Astrocyte of the cerebellum (primary cell): ENCODE measurements around the gene SLAMF9.

Experiments used
- DNase-seq: peaks from one replicate; pipeline ENCODE4 v3.0.0-alpha.2; 2011; ENCODE audit warnings: low read depth
- H3K4me3 ChIP-seq: 2 replicates; pipeline ENCODE4 v1.5.1; 2011; ENCODE audit warnings: mild to moderate bottlenecking, low read depth, low read length, moderate library complexity
- CTCF ChIP-seq: IDR thresholded peaks from 2 replicates; pipeline ENCODE4 v1.5.1; 2012; ENCODE audit warnings: low read length, low read depth, moderate library complexity, mild to moderate bottlenecking; ENCODE audit errors: missing control alignments
- in situ Hi-C: cut with HindIII; loops from 2 replicates; pipeline ENCODE4 v1.10.0; 2017; ENCODE audit warnings: low sequenced_read_pairs

SLAMF9 gene

GRCh38 chr1:159924791-159925718 lies 29.0 kb downstream of the SLAMF9 start, which contains the start of gene TAGLN2:
Gene TAGLN2 (minus strand): TSS chr1:159925507. CDS start chr1:159920509, 4,998 bp downstream.
- peak; percentile 74 for DNase-seq
- no peak for TF ChIP-seq CTCF
- peak within 1 kb of the TSS; percentile 93 for H3K4me3 ChIP-seq
- in situ Hi-C loops = no loop called here

GRCh38 chr1:159924025-159924790 lies 29.8 kb downstream of the SLAMF9 start:
- no peak for TF ChIP-seq CTCF
- in situ Hi-C loops = no loop called here
- H3K4me3 ChIP-seq = peak overlapping the region; percentile 93
- peak; percentile 78 for DNase-seq

- H3K4me3 ChIP-seq = peak overlapping the region; percentile 93
- TF ChIP-seq CTCF = no peak
- peak; percentile 69 for DNase-seq
- in situ Hi-C loops = no loop called here
Observed at GRCh38 chr1:159923203-159924024, 30.6 kb downstream of the SLAMF9 start.

GRCh38 chr1:159922511-159923202 lies 31.4 kb downstream of the SLAMF9 start:
- no peak for TF ChIP-seq CTCF
- peak overlapping the region; percentile 93 for H3K4me3 ChIP-seq
- in situ Hi-C loops = no loop called here
- no peak for DNase-seq

GRCh38 chr1:159921700-159922504 lies 32.1 kb downstream of the SLAMF9 start:
- peak overlapping the region; percentile 93 for H3K4me3 ChIP-seq
- DNase-seq = no peak
- in situ Hi-C loops = no loop called here
- no peak for TF ChIP-seq CTCF
